SK-N-SH treated with all-trans-retinoic acid at 6 μM for 48 hours (cell line): ENCODE results near the gene RASAL1.

Experiments
- ARNTL ChIP-seq: fragments of 450-650 bp; formaldehyde crosslinking; IDR thresholded peaks from 2 replicates; pipeline ENCODE4 v1.5.0; 2020; ENCODE audit warnings: low read depth, mild to moderate bottlenecking, moderate library complexity, borderline replicate concordance
- BACH2 ChIP-seq: fragments of 250-450 bp; sonication (Bioruptor Pico); IDR thresholded peaks from 2 replicates; pipeline ENCODE4 v1.9.0; 2021; ENCODE audit warnings: mild to moderate bottlenecking, borderline replicate concordance
- CSDC2 ChIP-seq: fragments of 250-450 bp; sonication (Bioruptor Pico); IDR thresholded peaks from 2 replicates; pipeline ENCODE4 v1.5.0; 2020; ENCODE audit warnings: mild to moderate bottlenecking, moderate library complexity
- ESRRG ChIP-seq: fragments of 250-450 bp; sonication (Bioruptor Pico); IDR thresholded peaks from 2 replicates; pipeline ENCODE4 v1.6.1; 2021; ENCODE audit warnings: mild to moderate bottlenecking
- ISL1 ChIP-seq: fragments of 250-450 bp; sonication (Bioruptor Pico); IDR thresholded peaks from 2 replicates; pipeline ENCODE4 v2.1.2; 2022; ENCODE audit warnings: mild to moderate bottlenecking, moderate library complexity
- SNAI2 ChIP-seq: fragments of 250-450 bp; sonication (Bioruptor Pico); IDR thresholded peaks from 2 replicates; pipeline ENCODE4 v1.5.0; 2020; ENCODE audit warnings: mild to moderate bottlenecking, moderate library complexity
- TCF4 ChIP-seq: fragments of 250-450 bp; sonication (Bioruptor Pico); IDR thresholded peaks from 2 replicates; pipeline ENCODE4 v1.8.0; 2021; ENCODE audit warnings: mild to moderate bottlenecking, moderate library complexity, borderline replicate concordance
- ZFP3 ChIP-seq: fragments of 250-450 bp; sonication (Bioruptor Pico); IDR thresholded peaks from 2 replicates; pipeline ENCODE4 v1.5.0; 2020; ENCODE audit warnings: mild to moderate bottlenecking, moderate library complexity
- ZFP30 ChIP-seq: fragments of 450-650 bp; formaldehyde crosslinking; IDR thresholded peaks from 2 replicates; pipeline ENCODE4 v1.5.0; 2022; ENCODE audit warnings: mild to moderate bottlenecking, moderate library complexity
- TF ChIP-seq, protein P1 (sequence below): fragments of 250-450 bp; sonication (Bioruptor Pico); IDR thresholded peaks from 2 replicates; pipeline ENCODE4 v1.8.0; 2020; ENCODE audit warnings: mild to moderate bottlenecking, moderate library complexity, borderline replicate concordance
- TF ChIP-seq, protein P2 (sequence below): fragments of 250-450 bp; sonication (Bioruptor Pico); IDR thresholded peaks from 2 replicates; pipeline ENCODE4 v1.5.1; 2020; ENCODE audit warnings: low read depth, mild to moderate bottlenecking, moderate library complexity
- TF ChIP-seq, protein P3 (sequence below): fragments of 250-450 bp; sonication (Bioruptor Pico); IDR thresholded peaks from 2 replicates; pipeline ENCODE4 v1.5.0; 2020; ENCODE audit warnings: mild to moderate bottlenecking, moderate library complexity
- TF ChIP-seq, protein P4 (sequence below): fragments of 250-450 bp; sonication (Bioruptor Pico); IDR thresholded peaks from 2 replicates; pipeline ENCODE4 v1.5.1; 2021; ENCODE audit warnings: mild to moderate bottlenecking, moderate library complexity

DNA sequence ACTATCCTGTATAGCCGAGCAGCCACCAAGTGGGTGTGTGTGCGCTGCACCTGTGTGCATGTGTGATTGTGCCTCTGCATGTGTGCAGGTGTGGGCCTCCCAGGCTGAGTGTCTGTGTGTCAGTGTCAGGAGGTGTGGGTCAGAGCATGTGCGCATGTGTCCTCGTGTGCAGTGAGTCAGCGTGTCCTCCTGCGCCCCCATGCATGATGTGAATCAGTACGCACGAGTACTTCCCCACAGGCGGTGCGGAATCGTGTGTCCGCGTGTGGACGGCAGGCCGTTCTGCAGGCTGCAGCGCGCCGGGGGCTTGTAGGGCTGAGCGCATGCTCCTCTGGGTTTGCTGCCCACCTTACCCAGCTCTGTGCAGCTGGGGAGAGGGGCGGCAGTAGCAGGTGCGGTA, 44.8 kb downstream of the RASAL1 start:
- TF ChIP-seq CSDC2 (CRISPR knock-in tag) (no peak), ARNTL (CRISPR knock-in tag) (no peak), ESRRG (CRISPR knock-in tag) (no peak), BACH2 (CRISPR knock-in tag) (no peak), TCF4 (CRISPR knock-in tag) (no peak), ZFP30 (no peak), SNAI2 (CRISPR knock-in tag) (no peak), ZFP3 (CRISPR knock-in tag) (no peak), ISL1 (CRISPR knock-in tag) (no peak)
- TF ChIP-seq, protein P1, sequence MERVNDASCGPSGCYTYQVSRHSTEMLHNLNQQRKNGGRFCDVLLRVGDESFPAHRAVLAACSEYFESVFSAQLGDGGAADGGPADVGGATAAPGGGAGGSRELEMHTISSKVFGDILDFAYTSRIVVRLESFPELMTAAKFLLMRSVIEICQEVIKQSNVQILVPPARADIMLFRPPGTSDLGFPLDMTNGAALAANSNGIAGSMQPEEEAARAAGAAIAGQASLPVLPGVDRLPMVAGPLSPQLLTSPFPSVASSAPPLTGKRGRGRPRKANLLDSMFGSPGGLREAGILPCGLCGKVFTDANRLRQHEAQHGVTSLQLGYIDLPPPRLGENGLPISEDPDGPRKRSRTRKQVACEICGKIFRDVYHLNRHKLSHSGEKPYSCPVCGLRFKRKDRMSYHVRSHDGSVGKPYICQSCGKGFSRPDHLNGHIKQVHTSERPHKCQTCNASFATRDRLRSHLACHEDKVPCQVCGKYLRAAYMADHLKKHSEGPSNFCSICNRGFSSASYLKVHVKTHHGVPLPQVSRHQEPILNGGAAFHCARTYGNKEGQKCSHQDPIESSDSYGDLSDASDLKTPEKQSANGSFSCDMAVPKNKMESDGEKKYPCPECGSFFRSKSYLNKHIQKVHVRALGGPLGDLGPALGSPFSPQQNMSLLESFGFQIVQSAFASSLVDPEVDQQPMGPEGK (CRISPR knock-in tag), result no peak
- TF ChIP-seq, protein P2, sequence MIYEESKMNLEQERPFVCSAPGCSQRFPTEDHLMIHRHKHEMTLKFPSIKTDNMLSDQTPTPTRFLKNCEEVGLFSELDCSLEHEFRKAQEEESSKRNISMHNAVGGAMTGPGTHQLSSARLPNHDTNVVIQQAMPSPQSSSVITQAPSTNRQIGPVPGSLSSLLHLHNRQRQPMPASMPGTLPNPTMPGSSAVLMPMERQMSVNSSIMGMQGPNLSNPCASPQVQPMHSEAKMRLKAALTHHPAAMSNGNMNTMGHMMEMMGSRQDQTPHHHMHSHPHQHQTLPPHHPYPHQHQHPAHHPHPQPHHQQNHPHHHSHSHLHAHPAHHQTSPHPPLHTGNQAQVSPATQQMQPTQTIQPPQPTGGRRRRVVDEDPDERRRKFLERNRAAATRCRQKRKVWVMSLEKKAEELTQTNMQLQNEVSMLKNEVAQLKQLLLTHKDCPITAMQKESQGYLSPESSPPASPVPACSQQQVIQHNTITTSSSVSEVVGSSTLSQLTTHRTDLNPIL, result no peak
- TF ChIP-seq, protein P3, sequence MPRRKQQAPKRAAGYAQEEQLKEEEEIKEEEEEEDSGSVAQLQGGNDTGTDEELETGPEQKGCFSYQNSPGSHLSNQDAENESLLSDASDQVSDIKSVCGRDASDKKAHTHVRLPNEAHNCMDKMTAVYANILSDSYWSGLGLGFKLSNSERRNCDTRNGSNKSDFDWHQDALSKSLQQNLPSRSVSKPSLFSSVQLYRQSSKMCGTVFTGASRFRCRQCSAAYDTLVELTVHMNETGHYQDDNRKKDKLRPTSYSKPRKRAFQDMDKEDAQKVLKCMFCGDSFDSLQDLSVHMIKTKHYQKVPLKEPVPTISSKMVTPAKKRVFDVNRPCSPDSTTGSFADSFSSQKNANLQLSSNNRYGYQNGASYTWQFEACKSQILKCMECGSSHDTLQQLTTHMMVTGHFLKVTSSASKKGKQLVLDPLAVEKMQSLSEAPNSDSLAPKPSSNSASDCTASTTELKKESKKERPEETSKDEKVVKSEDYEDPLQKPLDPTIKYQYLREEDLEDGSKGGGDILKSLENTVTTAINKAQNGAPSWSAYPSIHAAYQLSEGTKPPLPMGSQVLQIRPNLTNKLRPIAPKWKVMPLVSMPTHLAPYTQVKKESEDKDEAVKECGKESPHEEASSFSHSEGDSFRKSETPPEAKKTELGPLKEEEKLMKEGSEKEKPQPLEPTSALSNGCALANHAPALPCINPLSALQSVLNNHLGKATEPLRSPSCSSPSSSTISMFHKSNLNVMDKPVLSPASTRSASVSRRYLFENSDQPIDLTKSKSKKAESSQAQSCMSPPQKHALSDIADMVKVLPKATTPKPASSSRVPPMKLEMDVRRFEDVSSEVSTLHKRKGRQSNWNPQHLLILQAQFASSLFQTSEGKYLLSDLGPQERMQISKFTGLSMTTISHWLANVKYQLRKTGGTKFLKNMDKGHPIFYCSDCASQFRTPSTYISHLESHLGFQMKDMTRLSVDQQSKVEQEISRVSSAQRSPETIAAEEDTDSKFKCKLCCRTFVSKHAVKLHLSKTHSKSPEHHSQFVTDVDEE (CRISPR knock-in tag), result no peak
- TF ChIP-seq, protein P4, sequence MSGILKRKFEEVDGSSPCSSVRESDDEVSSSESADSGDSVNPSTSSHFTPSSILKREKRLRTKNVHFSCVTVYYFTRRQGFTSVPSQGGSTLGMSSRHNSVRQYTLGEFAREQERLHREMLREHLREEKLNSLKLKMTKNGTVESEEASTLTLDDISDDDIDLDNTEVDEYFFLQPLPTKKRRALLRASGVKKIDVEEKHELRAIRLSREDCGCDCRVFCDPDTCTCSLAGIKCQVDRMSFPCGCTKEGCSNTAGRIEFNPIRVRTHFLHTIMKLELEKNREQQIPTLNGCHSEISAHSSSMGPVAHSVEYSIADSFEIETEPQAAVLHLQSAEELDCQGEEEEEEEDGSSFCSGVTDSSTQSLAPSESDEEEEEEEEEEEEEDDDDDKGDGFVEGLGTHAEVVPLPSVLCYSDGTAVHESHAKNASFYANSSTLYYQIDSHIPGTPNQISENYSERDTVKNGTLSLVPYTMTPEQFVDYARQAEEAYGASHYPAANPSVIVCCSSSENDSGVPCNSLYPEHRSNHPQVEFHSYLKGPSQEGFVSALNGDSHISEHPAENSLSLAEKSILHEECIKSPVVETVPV (CRISPR knock-in tag), result no peak
